H1 (cell line): Measurements from ENCODE around the gene ABCD1. TPM values are rescaled to one million over a fixed set of nuclear protein-coding genes. Genes with fewer than 3 reads are reported as not detected.

Source experiments
- BACH1 ChIP-seq: IDR thresholded peaks from 2 replicates; pipeline ENCODE4 v1.6.1; 2012; ENCODE audit warnings: low read length, improper control_type of control experiment
- BCL11A ChIP-seq, 2 experiments: IDR thresholded peaks; one replicate each; pipeline ENCODE4 v1.6.1; 2011; ENCODE audit warnings: low read depth in 2 of 2, low read length in 2 of 2, mild to moderate bottlenecking in 2 of 2
- BRCA1 ChIP-seq: IDR thresholded peaks from 2 replicates; pipeline ENCODE4 v1.6.1; 2012; ENCODE audit warnings: low read depth, low read length, improper control_type of control experiment
- CHD1 ChIP-seq: IDR thresholded peaks from 2 replicates; pipeline ENCODE4 v1.6.1; 2012; ENCODE audit warnings: low read depth, low read length, improper control_type of control experiment
- CHD7 ChIP-seq: fragments of 300-600 bp; sonication (generic); IDR thresholded peaks from 2 replicates; pipeline ENCODE4 v1.7.1; 2012; ENCODE audit warnings: low read length, moderate library complexity, mild to moderate bottlenecking, inconsistent platforms; ENCODE audit not compliant: insufficient replicate concordance
- CREB1 ChIP-seq: IDR thresholded peaks from 2 replicates; pipeline ENCODE4 v1.6.1; 2012; ENCODE audit warnings: inconsistent platforms
- EZH2 ChIP-seq: fragments of 200-600 bp; sonication (generic); IDR thresholded peaks from 2 replicates; pipeline ENCODE4 v1.7.1; 2012; ENCODE audit warnings: low read depth, mild to moderate bottlenecking, moderate library complexity, low read length, inconsistent platforms; ENCODE audit not compliant: severe bottlenecking
- MAFK ChIP-seq: IDR thresholded peaks from 2 replicates; pipeline ENCODE4 v1.6.1; 2012; ENCODE audit warnings: low read depth, mild to moderate bottlenecking, improper control_type of control experiment, low read length
- RBBP5 ChIP-seq: IDR thresholded peaks from 2 replicates; pipeline ENCODE4 v1.7.1; 2012; ENCODE audit warnings: low read depth, mild to moderate bottlenecking, inconsistent platforms, low read length, moderate library complexity, borderline replicate concordance
- RFX5 ChIP-seq: IDR thresholded peaks from 2 replicates; pipeline ENCODE4 v1.6.1; 2011; ENCODE audit warnings: low read depth, low read length, improper control_type of control experiment, borderline replicate concordance
- SP4 ChIP-seq: IDR thresholded peaks from 2 replicates; pipeline ENCODE4 v1.6.1; 2012; ENCODE audit warnings: low read length, inconsistent platforms
- ZNF274 ChIP-seq: IDR thresholded peaks from 2 replicates; pipeline ENCODE4 v1.7.0; 2012; ENCODE audit warnings: low read length, borderline replicate concordance; ENCODE audit errors: extremely low read depth
- polyA plus RNA-seq, 7 experiments: library from polyadenylated mRNA; depleted of rRNA in 3 of 7; stranded (reverse) in 5 of 7; unstranded in 2 of 7; fragments of >200 nt in 5 of 7; fragments of 200-250 nt in 2 of 7; gene quantifications; 1 replicate in 5 of 7; 2 replicates in 1 of 7; 4 replicates in 1 of 7; pipeline versions ENCODE4 v1.2.1 to v1.2.3, GENCODE V29; 2011 to 2013; ENCODE audit warnings: missing spikeins in 2 of 7, mixed read lengths in 2 of 7
- total RNA-seq: library from RNA; stranded (reverse); fragmentation: NEBNext Ultra II Directional; extraction: Animal tissue kit (Norgen Biotek cat#: 25700); gene quantifications from 2 replicates; pipeline ENCODE4 v1.2.1, GENCODE V29; 2021

ABCD1 gene
- total and polyA plus RNA-seq, 2 of the 8 experiments (the other 6 are each of a cell fraction or from before 2014, with no cell fraction given), result 3.1 to 6.6 TPM

- no peak for TF ChIP-seq CHD7
- no peak for TF ChIP-seq CREB1
- no peak for TF ChIP-seq RFX5
- no peak for TF ChIP-seq EZH2
- TF ChIP-seq SP4, result no peak
- TF ChIP-seq CHD1, result no peak
- no peak for TF ChIP-seq BCL11A (IDR thresholded peaks at IDR 0.05; ENCODE audit: low read depth in 2 of 2, low read length in 2 of 2)
- TF ChIP-seq RBBP5, result no peak
- no peak for TF ChIP-seq MAFK
- TF ChIP-seq BRCA1, result no peak
- no peak for TF ChIP-seq ZNF274
- no peak for TF ChIP-seq BACH1
Observed at GRCh38 chrX:153791104-153791852, 66.6 kb downstream of the ABCD1 start (continued).
